HepG2 (cell line): ENCODE results near the gene CDH2. TPM values are rescaled to one million over a fixed set of nuclear protein-coding genes. Genes with fewer than 3 reads are reported as not detected.

Experiments
- ATAC-seq: fragments of 200-7000 bp; cut with Tn5 transposase; 3 replicates; pipeline ENCODE4 v1.9.1; 2020; ENCODE audit warnings: mild to moderate bottlenecking, moderate library complexity
- BruUV-seq: library from RNA; stranded (reverse); fragments of 400-500 nt; replicated peaks from 2 replicates; lab custom pipeline; 2021; lab: Mats Ljungman, UMichigan
- CTCF ChIA-PET: fragments of 300-600 bp; formaldehyde crosslinking; extraction: SDS; loops from one replicate; lab custom pipeline; 2021; ENCODE audit warnings: low total read pairs, inconsistent platforms, low intra/inter-chr PET ratio; lab: Yijun Ruan, JAX
- POLR2A ChIA-PET: fragments of 350-600 bp; sonication (Branson Sonifier 250); formaldehyde crosslinking; loops from one replicate; lab custom pipeline; 2020; ENCODE audit warnings: antibody characterized with exemption, inconsistent platforms; lab: Yijun Ruan, JAX
- DNase-seq: peaks from one replicate; pipeline ENCODE4 v3.0.0-alpha.2; 2015; ENCODE audit warnings: low spot score
- FAIRE-seq: peaks from 3 replicates; lab custom pipeline; 2011; peaks lifted over from hg19 to GRCh38; lab: Jason Lieb, UNC
- H2AFZ ChIP-seq: one replicate; pipeline ENCODE4 v1.6.1; 2011; ENCODE audit warnings: low read length, inconsistent platforms
- H3K27ac ChIP-seq: fragments of 300-600 bp; 3 replicates; pipeline ENCODE4 v1.8.0; 2011; ENCODE audit warnings: mixed run types, mild to moderate bottlenecking, mixed read lengths, low read length, inconsistent platforms; ENCODE audit not compliant: insufficient read depth; ENCODE audit errors: extremely low read length
- H3K27me3 ChIP-seq, 2 experiments: fragments of 200-600 bp in 1 of 2; 2 replicates in 1 of 2; 3 replicates in 1 of 2; pipeline versions ENCODE4 v1.6.0 to v1.8.0; 2011; ENCODE audit warnings: low read length in 2 of 2, mild to moderate bottlenecking in 2 of 2, moderate library complexity in 2 of 2, inconsistent platforms in 1 of 2; ENCODE audit not compliant: insufficient read depth in 2 of 2, control insufficient read depth in 1 of 2
- H3K36me3 ChIP-seq, 2 experiments: fragments of 200-600 bp in 1 of 2; replicated peaks in 1 of 2; 2 replicates in 1 of 2; 3 replicates in 1 of 2; pipeline versions ENCODE4 v1.5.1 to v1.8.0; 2011; ENCODE audit warnings: low read length in 2 of 2, inconsistent platforms in 1 of 2; ENCODE audit not compliant: insufficient read depth in 2 of 2, control insufficient read depth in 1 of 2
- H3K4me1 ChIP-seq: 2 replicates; pipeline ENCODE4 v1.5.1; 2012; ENCODE audit warnings: low read length, inconsistent platforms; ENCODE audit not compliant: insufficient read depth
- H3K4me2 ChIP-seq: 2 replicates; pipeline ENCODE4 v1.6.0; 2011; ENCODE audit warnings: low read depth, low read length, inconsistent platforms
- H3K4me3 ChIP-seq, 3 experiments: fragments of 200-600 bp in 1 of 3; sonication (generic), shearing (Covaris generic) in 1 of 3; replicated peaks in 1 of 3; 2 replicates each; pipeline ENCODE4 v1.5.1; 2011 to 2016; ENCODE audit warnings: low read length in 3 of 3, inconsistent platforms in 2 of 3, low read depth in 2 of 3, mild to moderate bottlenecking in 2 of 3, control low read depth in 1 of 3, mixed read lengths in 1 of 3; ENCODE audit not compliant: insufficient read depth in 1 of 3
- H3K79me2 ChIP-seq: one replicate; pipeline ENCODE4 v1.6.1; 2011; ENCODE audit warnings: low read length, inconsistent platforms; ENCODE audit not compliant: insufficient read depth
- H3K9ac ChIP-seq: 2 replicates; pipeline ENCODE4 v1.6.0; 2011; ENCODE audit warnings: mild to moderate bottlenecking, low read depth, low read length, inconsistent platforms; ENCODE audit not compliant: insufficient read depth
- H3K9me3 ChIP-seq: 2 replicates; pipeline ENCODE4 v1.5.1; 2012; ENCODE audit warnings: mild to moderate bottlenecking, low read length
- H4K20me1 ChIP-seq: 2 replicates; pipeline ENCODE4 v1.6.0; 2011; ENCODE audit warnings: inconsistent platforms, mild to moderate bottlenecking, low read length, moderate library complexity; ENCODE audit not compliant: insufficient read depth
- ATRX ChIP-seq: sonication (generic); formaldehyde crosslinking; IDR thresholded peaks from 2 replicates; pipeline ENCODE4 v1.4.0; 2020; ENCODE audit warnings: missing genetic modification reagents, borderline replicate concordance
- ESRRA ChIP-seq: sonication (generic); formaldehyde crosslinking; IDR thresholded peaks from 2 replicates; pipeline ENCODE4 v1.5.1; 2020; ENCODE audit warnings: mild to moderate bottlenecking, low read depth, missing genetic modification reagents
- TRIM24 ChIP-seq: sonication (generic); formaldehyde crosslinking; IDR thresholded peaks from 2 replicates; pipeline ENCODE4 v1.8.0; 2022; ENCODE audit warnings: mild to moderate bottlenecking, missing genetic modification reagents
- ZSCAN22 ChIP-seq: sonication (generic); formaldehyde crosslinking; IDR thresholded peaks from 2 replicates; pipeline ENCODE4 v1.4.0; 2020; ENCODE audit warnings: mild to moderate bottlenecking, missing genetic modification reagents
- WGBS: methylation state at CpG from one replicate; pipeline ENCODE4 v1.1.6; 2017; ENCODE audit warnings: low lambda C conversion rate; 5-methylcytosine and 5-hydroxymethylcytosine counted together
- in situ Hi-C: cut with HindIII; loops from 2 replicates; pipeline ENCODE4 v1.10.0; 2017; ENCODE audit warnings: low pct_unique_long_range_greater_than_20kb; ENCODE audit not compliant: extremely low pct_ligation_motif_present
- intact Hi-C: fragments of 100-400 bp; cut with micrococcal nuclease; formaldehyde crosslinking; loops from one replicate; pipeline ENCODE4 v1.10.0; 2022; ENCODE audit not compliant: unreplicated experiment
- polyA plus RNA-seq, 8 experiments: library from polyadenylated mRNA; depleted of rRNA in 3 of 8; stranded (reverse) in 7 of 8; unstranded in 1 of 8; fragments of >200 nt; fragmentation: Illumina TruSeq in 4 of 8; extraction: Trizol in 4 of 8; gene quantifications; 2 replicates each; pipeline versions ENCODE4 v1.2.1 to v1.2.3, GENCODE V29; 2011 to 2016; ENCODE audit warnings: low read depth in 4 of 8, missing spikeins in 1 of 8, mixed read lengths in 1 of 8; ENCODE audit not compliant: insufficient read depth in 1 of 8
- total RNA-seq, 5 experiments: library from RNA; depleted of rRNA; stranded (reverse); fragments of >200 nt; fragmentation: Illumina TruSeq; extraction: Trizol; gene quantifications; 2 replicates each; pipeline ENCODE4 v1.2.3, GENCODE V29; 2016; ENCODE audit warnings: low read depth in 1 of 5
- TF ChIP-seq, protein P1 (sequence below): sonication (generic); formaldehyde crosslinking; IDR thresholded peaks from 2 replicates; pipeline ENCODE4 v1.8.1; 2023; ENCODE audit warnings: mild to moderate bottlenecking, inconsistent platforms, moderate library complexity, missing genetic modification reagents, borderline replicate concordance
- TF ChIP-seq, protein P2 (sequence below): sonication (generic); formaldehyde crosslinking; IDR thresholded peaks from 2 replicates; pipeline ENCODE4 v1.5.1; 2020; ENCODE audit warnings: missing genetic modification reagents, mild to moderate bottlenecking, borderline replicate concordance
- TF ChIP-seq, protein P3 (sequence below), 2 experiments: sonication (generic) in 1 of 2; formaldehyde crosslinking in 1 of 2; IDR thresholded peaks; 2 replicates each; pipeline versions ENCODE4 v1.4.0 to v1.6.1; 2016 to 2020; ENCODE audit warnings: borderline replicate concordance in 1 of 2, low read depth in 1 of 2, mild to moderate bottlenecking in 1 of 2, missing genetic modification reagents in 1 of 2
- TF ChIP-seq, protein P4 (sequence below): sonication (generic); formaldehyde crosslinking; IDR thresholded peaks from 2 replicates; pipeline ENCODE4 v1.4.0; 2020; ENCODE audit warnings: missing genetic modification reagents, mild to moderate bottlenecking, borderline replicate concordance

The CDH2 gene
- total and polyA plus RNA-seq, 2 of the 13 experiments (the other 11 are each of a cell fraction or from before 2014, with no cell fraction given) = 18.6 to 36.1 TPM

DNA sequence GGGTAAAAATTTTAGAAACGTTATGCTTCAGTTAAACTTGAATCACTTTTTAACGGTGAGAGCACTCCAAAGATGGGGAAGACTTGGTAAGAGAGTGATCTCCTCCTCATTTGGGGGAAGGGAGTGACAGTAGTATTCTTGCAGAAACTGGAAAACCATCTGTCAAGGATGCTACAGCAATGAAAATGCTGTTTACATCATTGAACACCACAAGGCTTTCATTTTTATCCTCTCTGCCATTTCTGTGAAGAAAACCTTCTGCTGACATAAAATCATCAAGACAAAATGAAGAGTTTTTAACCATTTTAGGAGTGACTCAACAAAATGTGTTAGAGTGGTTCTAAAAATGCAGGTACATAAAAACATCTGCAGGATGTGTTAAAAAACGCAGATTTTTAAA, 38.1 kb downstream of the CDH2 start:
- no peaks in the 10 kb centered on the region for H3K27me3 ChIP-seq
- in situ Hi-C loops = no loop called here
- H2AFZ ChIP-seq = no peak overlapping the region
- no peaks in the 10 kb centered on the region for H3K9me3 ChIP-seq
- 92% methylated on average over 3 of the region's 3 CpGs for WGBS
- ChIA-PET POLR2A (no interaction called here), CTCF (no interaction called here)
- 0 out of 2 replicates have a peak, but pooled peaks cover 4% of the 10 kb centered on the region for H3K4me1 ChIP-seq
- H4K20me1 ChIP-seq = no peaks in the 10 kb centered on the region
- no peak overlapping the region for H3K4me3 ChIP-seq
- no peak for DNase-seq
- intact Hi-C loops = no loop called here
- FAIRE-seq = no peak
- no peaks in the 10 kb centered on the region for H3K36me3 ChIP-seq
- BruUV-seq = no TSS peak
- TF ChIP-seq, protein P1, sequence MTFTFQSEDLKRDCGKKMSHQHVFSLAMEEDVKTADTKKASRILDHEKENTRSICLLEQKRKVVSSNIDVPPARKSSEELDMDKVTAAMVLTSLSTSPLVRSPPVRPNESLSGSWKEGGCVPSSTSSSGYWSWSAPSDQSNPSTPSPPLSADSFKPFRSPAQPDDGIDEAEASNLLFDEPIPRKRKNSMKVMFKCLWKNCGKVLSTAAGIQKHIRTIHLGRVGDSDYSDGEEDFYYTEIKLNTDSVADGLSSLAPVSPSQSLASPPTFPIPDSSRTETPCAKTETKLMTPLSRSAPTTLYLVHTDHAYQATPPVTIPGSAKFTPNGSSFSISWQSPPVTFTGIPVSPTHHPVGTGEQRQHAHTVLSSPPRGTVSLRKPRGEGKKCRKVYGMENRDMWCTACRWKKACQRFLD (CRISPR knock-in tag) = no peak
- no peak for TF ChIP-seq ATRX (CRISPR knock-in tag)
- TF ChIP-seq, all 625 proteins: peak for 0
- H3K9ac ChIP-seq = no peak overlapping the region
- H3K27ac ChIP-seq = no peak overlapping the region
- peaks cover 15% of the 10 kb centered on the region for H3K79me2 ChIP-seq
- H3K4me2 ChIP-seq = no peak overlapping the region
- ATAC-seq = no peak

DNA sequence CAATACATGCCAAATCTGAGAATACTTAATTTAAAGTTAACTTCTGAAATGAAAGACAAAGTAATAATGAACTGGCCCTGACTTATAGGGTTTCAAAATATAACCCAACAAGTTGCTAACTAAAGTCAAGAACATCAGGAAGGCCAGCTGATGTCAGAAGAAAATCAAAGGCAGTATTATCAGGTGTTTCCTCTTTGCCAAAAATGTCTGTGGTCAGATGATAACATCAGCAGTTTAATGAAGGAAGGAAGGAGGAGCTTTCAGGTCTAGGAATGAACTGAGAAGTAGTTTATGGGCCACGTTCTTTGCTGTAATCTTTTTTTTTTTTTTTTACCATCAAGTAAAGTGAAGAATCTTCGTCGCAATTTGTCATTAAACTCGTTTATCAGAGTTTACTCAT, 40.9 kb downstream of the CDH2 start:
- Histone ChIP-seq H3K27me3 (no peaks in the 10 kb centered on the region), H3K36me3 (no peaks in the 10 kb centered on the region), H3K27ac (no peak overlapping the region), H3K4me2 (no peak overlapping the region), H2AFZ (no peak overlapping the region), H3K4me3 (no peak overlapping the region), H3K9me3 (no peaks in the 10 kb centered on the region), H3K9ac (no peak overlapping the region), H4K20me1 (no peaks in the 10 kb centered on the region), H3K4me1 (0 out of 2 replicates have a peak, but pooled peaks cover 4% of the 10 kb centered on the region), H3K79me2 (peaks cover 4% of the 10 kb centered on the region)
- no peak for ATAC-seq
- CTCF ChIA-PET = no interaction called here
- POLR2A ChIA-PET = no interaction called here
- no TSS peak for BruUV-seq
- DNase-seq = no peak
- 80% methylated on average over 4 of the region's 4 CpGs for WGBS
- in situ Hi-C loops = no loop called here
- intact Hi-C loops = no loop called here
- FAIRE-seq = no peak
- TF ChIP-seq, protein P2, sequence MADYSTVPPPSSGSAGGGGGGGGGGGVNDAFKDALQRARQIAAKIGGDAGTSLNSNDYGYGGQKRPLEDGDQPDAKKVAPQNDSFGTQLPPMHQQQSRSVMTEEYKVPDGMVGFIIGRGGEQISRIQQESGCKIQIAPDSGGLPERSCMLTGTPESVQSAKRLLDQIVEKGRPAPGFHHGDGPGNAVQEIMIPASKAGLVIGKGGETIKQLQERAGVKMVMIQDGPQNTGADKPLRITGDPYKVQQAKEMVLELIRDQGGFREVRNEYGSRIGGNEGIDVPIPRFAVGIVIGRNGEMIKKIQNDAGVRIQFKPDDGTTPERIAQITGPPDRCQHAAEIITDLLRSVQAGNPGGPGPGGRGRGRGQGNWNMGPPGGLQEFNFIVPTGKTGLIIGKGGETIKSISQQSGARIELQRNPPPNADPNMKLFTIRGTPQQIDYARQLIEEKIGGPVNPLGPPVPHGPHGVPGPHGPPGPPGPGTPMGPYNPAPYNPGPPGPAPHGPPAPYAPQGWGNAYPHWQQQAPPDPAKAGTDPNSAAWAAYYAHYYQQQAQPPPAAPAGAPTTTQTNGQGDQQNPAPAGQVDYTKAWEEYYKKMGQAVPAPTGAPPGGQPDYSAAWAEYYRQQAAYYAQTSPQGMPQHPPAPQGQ (CRISPR knock-in tag) = no peak
- TF ChIP-seq, protein P3, sequence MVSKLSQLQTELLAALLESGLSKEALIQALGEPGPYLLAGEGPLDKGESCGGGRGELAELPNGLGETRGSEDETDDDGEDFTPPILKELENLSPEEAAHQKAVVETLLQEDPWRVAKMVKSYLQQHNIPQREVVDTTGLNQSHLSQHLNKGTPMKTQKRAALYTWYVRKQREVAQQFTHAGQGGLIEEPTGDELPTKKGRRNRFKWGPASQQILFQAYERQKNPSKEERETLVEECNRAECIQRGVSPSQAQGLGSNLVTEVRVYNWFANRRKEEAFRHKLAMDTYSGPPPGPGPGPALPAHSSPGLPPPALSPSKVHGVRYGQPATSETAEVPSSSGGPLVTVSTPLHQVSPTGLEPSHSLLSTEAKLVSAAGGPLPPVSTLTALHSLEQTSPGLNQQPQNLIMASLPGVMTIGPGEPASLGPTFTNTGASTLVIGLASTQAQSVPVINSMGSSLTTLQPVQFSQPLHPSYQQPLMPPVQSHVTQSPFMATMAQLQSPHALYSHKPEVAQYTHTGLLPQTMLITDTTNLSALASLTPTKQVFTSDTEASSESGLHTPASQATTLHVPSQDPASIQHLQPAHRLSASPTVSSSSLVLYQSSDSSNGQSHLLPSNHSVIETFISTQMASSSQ (IDR thresholded peaks at IDR 0.05; ENCODE audit: low read depth) = no peak
- TF ChIP-seq, protein P3 (CRISPR knock-in tag; IDR thresholded peaks at IDR 0.05; ENCODE audit: borderline replicate concordance) = no peak
- TF ChIP-seq TRIM24 (CRISPR knock-in tag) (no peak), ESRRA (CRISPR knock-in tag) (no peak), ZSCAN22 (CRISPR knock-in tag) (no peak)
- TF ChIP-seq, protein P4, sequence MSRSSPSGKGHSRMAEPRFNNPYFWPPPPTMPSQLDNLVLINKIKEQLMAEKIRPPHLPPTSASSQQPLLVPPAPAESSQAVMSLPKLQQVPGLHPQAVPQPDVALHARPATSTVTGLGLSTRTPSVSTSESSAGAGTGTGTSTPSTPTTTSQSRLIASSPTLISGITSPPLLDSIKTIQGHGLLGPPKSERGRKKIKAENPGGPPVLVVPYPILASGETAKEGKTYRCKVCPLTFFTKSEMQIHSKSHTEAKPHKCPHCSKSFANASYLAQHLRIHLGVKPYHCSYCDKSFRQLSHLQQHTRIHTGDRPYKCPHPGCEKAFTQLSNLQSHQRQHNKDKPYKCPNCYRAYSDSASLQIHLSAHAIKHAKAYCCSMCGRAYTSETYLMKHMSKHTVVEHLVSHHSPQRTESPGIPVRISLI = no peak
